Effector CD4-positive, alpha-beta T cell (primary cell): ENCODE measurements around the gene TDRD7.
"Not testable (repeated sequence)": the region's sequence is repeated elsewhere in the genome, so short reads cannot be mapped to it uniquely, and the experiment has no call there.

Experiments used
- DNase-seq: peaks from one replicate; pipeline ENCODE4 v3.0.0-alpha.2; 2020

TDRD7 gene

GRCh38 chr9:97427885-97428284 is 16.0 kb downstream of the TDRD7 start:
- DNase-seq: no peak

GRCh38 chr9:97430316-97431043 is 18.6 kb downstream of the TDRD7 start:
- no peak for DNase-seq

GRCh38 chr9:97431044-97431441 is 19.1 kb downstream of the TDRD7 start:
- DNase-seq: no peak

- DNase-seq: no peak
Measured at GRCh38 chr9:97431549-97432143, 19.8 kb downstream of the TDRD7 start.

GRCh38 chr9:97437051-97437600 is 25.2 kb downstream of the TDRD7 start:
- DNase-seq: no peak

- DNase-seq: no peak
Measured at GRCh38 chr9:97438257-97438656, 26.4 kb downstream of the TDRD7 start.

GRCh38 chr9:97438666-97439065 is 26.8 kb downstream of the TDRD7 start:
- DNase-seq: no peak

- DNase-seq: no peak
Measured at GRCh38 chr9:97440160-97440559, 28.3 kb downstream of the TDRD7 start.

GRCh38 chr9:97441729-97442128 is 29.8 kb downstream of the TDRD7 start:
- DNase-seq: no peak

GRCh38 chr9:97445119-97445701 is 33.3 kb downstream of the TDRD7 start:
- no peak for DNase-seq

- DNase-seq: no peak
Measured at GRCh38 chr9:97447001-97447400, 35.1 kb downstream of the TDRD7 start.

GRCh38 chr9:97453573-97453972 is 41.7 kb downstream of the TDRD7 start:
- not testable (repeated sequence) for DNase-seq

GRCh38 chr9:97456841-97457240 is 44.9 kb downstream of the TDRD7 start:
- DNase-seq: not testable (repeated sequence)

- DNase-seq: no peak
Measured at GRCh38 chr9:97459326-97459725, 47.4 kb downstream of the TDRD7 start.

GRCh38 chr9:97462159-97462558 is 50.3 kb downstream of the TDRD7 start:
- DNase-seq: no peak

GRCh38 chr9:97462914-97463313 is 51.0 kb downstream of the TDRD7 start:
- DNase-seq: no peak

GRCh38 chr9:97468658-97469448 is 57.0 kb downstream of the TDRD7 start:
- DNase-seq: peak; percentile 16

GRCh38 chr9:97470076-97470475 is 58.2 kb downstream of the TDRD7 start:
- no peak for DNase-seq

GRCh38 chr9:97473717-97474116 is 61.8 kb downstream of the TDRD7 start:
- DNase-seq: no peak

- DNase-seq: no peak
Measured at GRCh38 chr9:97474372-97474925, 62.6 kb downstream of the TDRD7 start.

- no peak for DNase-seq
Measured at GRCh38 chr9:97475059-97475458, 63.2 kb downstream of the TDRD7 start.

GRCh38 chr9:97478301-97478981 is 66.5 kb downstream of the TDRD7 start:
- no peak for DNase-seq
